ENCODE data around the gene BSX.

The BSX gene

GRCh38 chr11:122981388-122982264, at the start of gene BSX:
BSX (minus strand) TSS chr11:122981834; CDS start chr11:122981671, 163 bp downstream.
- DNase-seq = no peak

- no peak for DNase-seq
These were observed 48.9 kb upstream of the BSX start for GRCh38 chr11:123030517-123030916.

DNA sequence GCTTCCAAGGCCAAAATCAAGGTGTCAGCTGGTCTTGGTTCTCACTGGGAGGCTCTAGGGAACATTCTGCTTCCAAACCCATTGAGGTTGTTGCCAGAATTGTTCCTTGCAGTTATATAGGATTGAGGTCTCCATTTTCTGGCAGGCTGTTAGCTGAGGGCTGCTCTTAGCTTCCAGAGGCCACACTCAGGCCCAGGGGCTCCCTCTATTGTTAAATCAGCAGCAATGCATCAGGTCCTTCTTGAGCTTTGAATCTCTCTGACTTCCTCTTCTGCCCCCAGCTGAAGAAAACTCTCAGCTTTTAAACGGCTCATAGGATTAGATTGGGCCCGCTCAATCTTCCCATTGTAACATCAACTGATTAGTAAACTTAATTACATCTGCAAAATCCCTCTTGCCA, 39.3 kb upstream of the BSX start:
- no peak for DNase-seq

- no peak for DNase-seq
These were observed 37.1 kb upstream of the BSX start for GRCh38 chr11:123018702-123019101.

- no peak for DNase-seq
These were observed 29.9 kb upstream of the BSX start for GRCh38 chr11:123011510-123011909.

GRCh38 chr11:123006860-123007542, 25.4 kb upstream of the BSX start:
- no peak for DNase-seq

- DNase-seq = no peak
These were observed 19.1 kb upstream of the BSX start for GRCh38 chr11:123000721-123001120.

GRCh38 chr11:122998727-122999366, 17.2 kb upstream of the BSX start:
- no peak for DNase-seq

DNA sequence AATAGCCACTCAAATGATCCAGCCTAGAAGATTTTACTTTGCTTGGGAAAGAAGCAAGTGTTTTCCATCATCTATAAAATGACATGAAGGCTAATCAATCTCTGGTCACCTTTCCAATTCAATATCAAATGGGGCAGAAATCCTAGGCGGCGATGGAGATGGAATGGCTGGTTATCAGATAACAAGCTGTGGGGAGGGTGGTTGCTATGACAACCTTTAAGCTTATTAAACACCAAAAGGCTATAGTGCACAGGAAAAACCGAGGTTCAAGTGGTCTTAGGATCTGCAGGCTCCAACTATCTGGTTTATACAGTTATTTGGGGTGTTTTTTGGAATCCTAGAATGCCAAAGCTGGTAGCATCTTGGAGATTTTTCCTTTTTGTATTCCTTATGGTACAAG, 13.9 kb upstream of the BSX start:
- DNase-seq = no peak

DNA sequence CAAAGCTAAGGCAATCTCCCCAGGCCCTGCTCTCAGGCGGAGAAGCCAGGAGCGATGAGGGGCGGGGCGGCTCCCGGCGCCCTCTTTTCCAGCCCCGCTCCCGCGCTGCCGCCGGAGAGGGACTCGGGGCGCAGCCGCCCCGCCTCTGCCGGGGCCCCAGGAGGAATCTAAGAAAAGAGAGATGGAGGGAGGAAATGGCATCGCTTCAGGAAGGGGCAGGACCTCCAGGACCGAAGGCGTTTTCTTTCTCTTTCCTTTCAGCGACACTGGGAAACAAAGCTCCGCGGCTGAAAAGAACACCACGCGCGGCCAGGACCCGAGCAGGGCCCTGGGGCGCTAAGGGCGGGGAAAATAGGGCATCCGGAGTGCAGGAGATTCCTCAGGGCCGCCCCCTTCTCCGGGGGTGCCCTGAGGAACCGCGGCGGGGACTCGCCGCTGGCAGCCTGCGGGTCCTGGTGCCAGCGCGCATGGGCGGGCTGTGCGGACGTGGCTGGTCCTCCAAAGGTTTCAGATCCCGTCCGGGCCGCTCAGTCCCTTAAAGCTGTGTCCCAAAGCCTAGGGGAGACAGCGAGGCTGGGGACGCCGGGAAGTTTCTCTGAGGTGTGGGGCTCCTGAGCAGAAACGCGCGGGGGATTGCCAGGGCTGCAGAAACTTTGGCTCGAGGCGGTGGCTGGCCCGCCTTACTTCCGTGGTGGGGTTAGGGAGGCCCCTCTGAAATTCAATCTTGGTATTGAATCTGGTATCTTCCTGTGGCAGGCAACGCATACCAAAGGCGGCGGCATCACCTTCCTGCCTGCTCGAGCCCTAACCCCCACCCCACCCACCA, 2.8 kb upstream of the BSX start:
- DNase-seq = no peak

GRCh38 chr11:122983438-122984185, 2.0 kb upstream of the BSX start:
- DNase-seq = no peak

GRCh38 chr11:122979815-122980595, 1.6 kb downstream of the BSX start:
- no peak for DNase-seq

DNA sequence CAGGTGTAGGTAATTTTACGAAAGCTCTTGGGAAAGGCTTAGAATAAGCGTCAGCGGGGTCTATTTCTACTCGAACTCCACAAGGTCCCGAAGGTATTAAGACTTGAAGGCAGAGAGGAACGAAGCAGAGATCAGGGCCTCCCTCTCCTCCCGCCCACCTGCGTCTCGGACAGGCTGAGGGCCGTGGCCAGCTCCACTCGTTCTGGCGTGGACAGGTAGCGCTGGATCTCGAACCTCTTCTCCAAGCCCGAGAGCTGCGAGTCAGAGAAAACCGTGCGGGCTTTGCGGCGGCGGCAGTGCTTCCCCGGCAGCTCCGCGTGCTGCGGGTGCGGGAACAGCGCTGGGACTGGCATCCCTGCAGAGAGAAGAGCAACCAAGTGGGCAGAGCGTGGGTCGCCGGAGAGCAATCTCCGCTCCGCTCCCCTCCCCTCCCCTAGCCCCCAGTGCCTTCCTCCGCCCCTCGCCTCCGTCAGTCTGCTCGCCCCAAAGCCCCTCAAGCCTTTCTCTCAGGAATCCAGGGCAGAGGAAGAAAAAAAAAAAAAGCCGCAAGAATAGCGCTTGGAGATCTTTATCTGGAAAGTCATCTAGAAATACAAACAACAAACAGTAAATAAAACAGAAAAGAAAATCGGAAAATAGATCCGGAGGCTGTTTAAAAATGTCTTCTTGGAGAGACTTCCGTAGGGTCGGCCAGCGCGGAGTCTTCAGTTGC, 2.4 kb downstream of the BSX start:
- no peak for DNase-seq

GRCh38 chr11:122978299-122978620, 3.4 kb downstream of the BSX start:
- no peak for DNase-seq

GRCh38 chr11:122977470-122978298, 4.0 kb downstream of the BSX start:
- no peak for DNase-seq

DNA sequence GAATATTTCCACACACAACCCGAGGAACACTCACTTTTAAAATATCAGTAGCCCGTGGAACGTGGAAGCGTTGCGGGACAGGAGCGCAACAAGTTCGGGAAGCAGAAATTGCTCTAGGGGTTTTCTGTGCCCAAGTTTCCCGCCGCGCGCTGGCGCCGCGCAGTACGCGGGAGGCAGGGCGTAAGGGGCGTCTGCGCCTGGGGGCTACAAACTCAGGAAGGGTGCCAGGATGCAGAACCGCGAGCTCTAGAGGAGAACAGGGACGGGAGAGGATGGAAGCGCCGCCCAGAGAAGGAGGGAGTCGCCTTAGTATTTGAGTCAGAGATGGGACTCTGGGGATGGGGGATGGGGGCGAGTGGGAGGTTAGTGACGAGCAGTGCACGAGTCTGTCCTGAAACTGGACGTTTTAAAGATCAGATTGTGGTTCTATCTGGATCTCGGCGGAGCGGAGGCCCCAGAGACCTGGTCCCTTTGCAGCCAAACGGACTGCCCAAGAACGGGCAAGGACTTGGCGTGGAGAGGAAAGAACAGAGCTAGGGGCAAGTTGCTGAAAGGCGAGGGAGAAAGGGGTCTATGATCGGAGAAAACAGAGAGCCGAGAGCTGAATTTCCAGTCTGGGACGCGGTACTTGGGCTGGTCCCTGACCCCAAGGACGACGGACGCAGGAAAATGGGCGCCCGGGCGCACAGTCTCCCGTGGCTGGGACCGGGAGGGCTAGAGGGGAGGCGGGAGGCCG, 4.7 kb downstream of the BSX start:
- no peak for DNase-seq

GRCh38 chr11:122976061-122976733, 5.4 kb downstream of the BSX start:
- DNase-seq = no peak

GRCh38 chr11:122963961-122964360, 17.7 kb downstream of the BSX start:
- no peak for DNase-seq

GRCh38 chr11:122954455-122954854, 27.2 kb downstream of the BSX start:
- DNase-seq = no peak

All from DMS 273 treated with DMSO at 0.1 percent for 48 hours (cell line).